ENCODE data around the gene TIAM2.

The TIAM2 gene

GRCh38 chr6:155030148-155030720 is 35.1 kb downstream of the TIAM2 start:
- no peak for DNase-seq (ENCODE audit: low read depth in 1 of 2, low spot score in 1 of 2)
- no peaks in the 10 kb centered on the region for H3K27me3 ChIP-seq (ENCODE audit: insufficient read depth, poor library complexity, severe bottlenecking)
- H3K4me3 ChIP-seq (replicated peaks; ENCODE audit: insufficient read depth, low read length): no peak overlapping the region
- no peak overlapping the region for H3K27ac ChIP-seq (replicated peaks)
- TF ChIP-seq REST (IDR thresholded peaks at IDR 0.05; ENCODE audit: insufficient replicate concordance, low read depth): no peak
- TF ChIP-seq CTCF (IDR thresholded peaks at IDR 0.05; ENCODE audit: insufficient read depth, low read length): no peak
- TF ChIP-seq SPI1 (IDR thresholded peaks at IDR 0.05; ENCODE audit: borderline replicate concordance, low read depth): no peak
- TF ChIP-seq GABPA (IDR thresholded peaks at IDR 0.05; ENCODE audit: low read depth): no peak
- TF ChIP-seq POLR2AphosphoS5 (IDR thresholded peaks at IDR 0.05; ENCODE audit: low read depth): no peak

GRCh38 chr6:155031091-155031490 is 36.0 kb downstream of the TIAM2 start:
- H3K27me3 ChIP-seq (ENCODE audit: insufficient read depth, poor library complexity, severe bottlenecking): no peaks in the 10 kb centered on the region
- DNase-seq (ENCODE audit: low read depth in 1 of 2, low spot score in 1 of 2): no peak

More at GRCh38 chr6:155031091-155031490, 36.0 kb downstream of the TIAM2 start:
- Histone ChIP-seq H3K4me3 (replicated peaks; ENCODE audit: insufficient read depth, low read length) (no peak overlapping the region), H3K27ac (replicated peaks) (no peak overlapping the region)
- TF ChIP-seq REST (IDR thresholded peaks at IDR 0.05; ENCODE audit: insufficient replicate concordance, low read depth): no peak
- TF ChIP-seq CTCF (IDR thresholded peaks at IDR 0.05; ENCODE audit: insufficient read depth, low read length): no peak
- no peak for TF ChIP-seq GABPA (IDR thresholded peaks at IDR 0.05; ENCODE audit: low read depth)
- no peak for TF ChIP-seq POLR2AphosphoS5 (IDR thresholded peaks at IDR 0.05; ENCODE audit: low read depth)
- TF ChIP-seq SPI1 (IDR thresholded peaks at IDR 0.05; ENCODE audit: borderline replicate concordance, low read depth): no peak
